A204.1 (cell line): ENCODE data around the gene ASTN2.
"Not testable (repeated sequence)": the region's sequence is repeated elsewhere in the genome, so short reads cannot be mapped to it uniquely, and the experiment has no call there.

Experiments used
- FAIRE-seq: peaks from 2 replicates; lab custom pipeline; 2012; peaks lifted over from hg19 to GRCh38; lab: Jason Lieb, UNC

Gene ASTN2

GRCh38 chr9:116475201-116475600 lies 939.7 kb downstream of the ASTN2 start:
- no peak for FAIRE-seq

GRCh38 chr9:116471944-116472506 lies 942.8 kb downstream of the ASTN2 start:
- no peak for FAIRE-seq

GRCh38 chr9:116471093-116471906 lies 943.6 kb downstream of the ASTN2 start:
- FAIRE-seq, result no peak

- FAIRE-seq, result no peak
Measured at GRCh38 chr9:116468793-116469527, 945.9 kb downstream of the ASTN2 start.

- FAIRE-seq, result no peak
Measured at GRCh38 chr9:116468369-116468768, 946.5 kb downstream of the ASTN2 start.

- FAIRE-seq, result no peak
Measured at GRCh38 chr9:116467740-116468351, 947.0 kb downstream of the ASTN2 start.

GRCh38 chr9:116466271-116467235 lies 948.3 kb downstream of the ASTN2 start:
- FAIRE-seq, result no peak

- FAIRE-seq, result no peak
Measured at GRCh38 chr9:116465576-116466270, 949.1 kb downstream of the ASTN2 start.

- no peak for FAIRE-seq
Measured at GRCh38 chr9:116464987-116465571, 949.8 kb downstream of the ASTN2 start.

GRCh38 chr9:116464423-116464822 lies 950.4 kb downstream of the ASTN2 start:
- FAIRE-seq, result no peak

GRCh38 chr9:116461632-116462031 lies 953.2 kb downstream of the ASTN2 start:
- FAIRE-seq, result no peak

GRCh38 chr9:116460026-116460425 lies 954.8 kb downstream of the ASTN2 start:
- no peak for FAIRE-seq

GRCh38 chr9:116459576-116459975 lies 955.3 kb downstream of the ASTN2 start:
- FAIRE-seq, result no peak

GRCh38 chr9:116456490-116457088 lies 958.3 kb downstream of the ASTN2 start:
- no peak for FAIRE-seq

GRCh38 chr9:116454539-116454938 lies 960.3 kb downstream of the ASTN2 start:
- not testable (repeated sequence) for FAIRE-seq

- no peak for FAIRE-seq
Measured at GRCh38 chr9:116453785-116454184, 961.1 kb downstream of the ASTN2 start.

- no peak for FAIRE-seq
Measured at GRCh38 chr9:116452634-116453033, 962.2 kb downstream of the ASTN2 start.

GRCh38 chr9:116452227-116452626 lies 962.6 kb downstream of the ASTN2 start:
- no peak for FAIRE-seq

GRCh38 chr9:116451500-116452115 lies 963.2 kb downstream of the ASTN2 start:
- no peak for FAIRE-seq
